HepG2 (cell line): ENCODE results near the gene EMP2. TPM values are rescaled to one million over a fixed set of nuclear protein-coding genes. Genes with fewer than 3 reads are reported as not detected.

ENCODE experiments used
- ETV6 ChIP-seq: sonication (generic); formaldehyde crosslinking; conservative IDR thresholded peaks from 2 replicates; pipeline ENCODE4 v1.4.0; 2020; ENCODE audit warnings: missing genetic modification reagents
- IKZF5 ChIP-seq: IDR thresholded peaks from 2 replicates; pipeline ENCODE4 v1.6.1; 2018; ENCODE audit warnings: missing genetic modification reagents, mild to moderate bottlenecking, missing compliant biosample characterization
- NAIF1 ChIP-seq: sonication (generic); formaldehyde crosslinking; IDR thresholded peaks from 2 replicates; pipeline ENCODE4 v1.5.0; 2020; ENCODE audit warnings: mild to moderate bottlenecking, missing genetic modification reagents, borderline replicate concordance
- NFAT5 ChIP-seq: sonication (generic); formaldehyde crosslinking; IDR thresholded peaks from 2 replicates; pipeline ENCODE4 v1.4.0; 2020; ENCODE audit warnings: missing genetic modification reagents
- RCOR2 ChIP-seq: IDR thresholded peaks from 2 replicates; pipeline ENCODE4 v1.6.1; 2016; ENCODE audit warnings: missing biosample characterization, missing genetic modification reagents
- SMARCC2 ChIP-seq: fragments of 450-650 bp; IDR thresholded peaks from 2 replicates; pipeline ENCODE4 v1.6.1; 2017; ENCODE audit warnings: antibody characterized with exemption, mild to moderate bottlenecking
- SMC3 ChIP-seq: IDR thresholded peaks from 2 replicates; pipeline ENCODE4 v1.6.1; 2011; ENCODE audit warnings: low read length, improper control_type of control experiment
- STAG1 ChIP-seq: sonication (generic); formaldehyde crosslinking; IDR thresholded peaks from 2 replicates; pipeline ENCODE4 v1.4.0; 2020; ENCODE audit warnings: missing genetic modification reagents
- THYN1 ChIP-seq: sonication (generic); formaldehyde crosslinking; IDR thresholded peaks from 2 replicates; pipeline ENCODE4 v1.8.1; 2023; ENCODE audit warnings: low read depth, mild to moderate bottlenecking, moderate library complexity, missing genetic modification reagents, borderline replicate concordance
- ZIK1 ChIP-seq: sonication (generic); formaldehyde crosslinking; IDR thresholded peaks from 2 replicates; pipeline ENCODE4 v1.5.0; 2020; ENCODE audit warnings: mild to moderate bottlenecking, low read depth, missing genetic modification reagents, borderline replicate concordance
- ZNF160 ChIP-seq: sonication (generic); formaldehyde crosslinking; IDR thresholded peaks from 2 replicates; pipeline ENCODE4 v1.8.0; 2022; ENCODE audit warnings: mild to moderate bottlenecking, inconsistent platforms, missing genetic modification reagents
- ZNF24 ChIP-seq: fragments of 450-650 bp; IDR thresholded peaks from 2 replicates; pipeline ENCODE4 v1.6.1; 2017; ENCODE audit warnings: antibody characterized with exemption, mild to moderate bottlenecking
- ZNF615 ChIP-seq: sonication (generic); formaldehyde crosslinking; IDR thresholded peaks from 2 replicates; pipeline ENCODE4 v1.5.0; 2020; ENCODE audit warnings: mild to moderate bottlenecking, missing genetic modification reagents, borderline replicate concordance
- ZNF629 ChIP-seq: sonication (generic); formaldehyde crosslinking; conservative IDR thresholded peaks from 2 replicates; pipeline ENCODE4 v1.5.0; 2020; ENCODE audit warnings: missing genetic modification reagents
- ZNF7 ChIP-seq: IDR thresholded peaks from 2 replicates; pipeline ENCODE4 v1.6.1; 2016; ENCODE audit warnings: missing biosample characterization, missing genetic modification reagents
- ZNF878 ChIP-seq: sonication (generic); formaldehyde crosslinking; IDR thresholded peaks from 2 replicates; pipeline ENCODE4 v1.8.1; 2023; ENCODE audit warnings: mild to moderate bottlenecking, missing genetic modification reagents, moderate library complexity
- polyA plus RNA-seq, 8 experiments: library from polyadenylated mRNA; depleted of rRNA in 3 of 8; stranded (reverse) in 7 of 8; unstranded in 1 of 8; fragments of >200 nt; fragmentation: Illumina TruSeq in 4 of 8; extraction: Trizol in 4 of 8; gene quantifications; 2 replicates each; pipeline versions ENCODE4 v1.2.1 to v1.2.3, GENCODE V29; 2011 to 2016; ENCODE audit warnings: low read depth in 4 of 8, missing spikeins in 1 of 8, mixed read lengths in 1 of 8; ENCODE audit not compliant: insufficient read depth in 1 of 8
- total RNA-seq, 5 experiments: library from RNA; depleted of rRNA; stranded (reverse); fragments of >200 nt; fragmentation: Illumina TruSeq; extraction: Trizol; gene quantifications; 2 replicates each; pipeline ENCODE4 v1.2.3, GENCODE V29; 2016; ENCODE audit warnings: low read depth in 1 of 5
- TF ChIP-seq, protein P1 (sequence below): sonication (generic); formaldehyde crosslinking; IDR thresholded peaks from 2 replicates; pipeline ENCODE4 v1.8.0; 2022; ENCODE audit warnings: mild to moderate bottlenecking, missing genetic modification reagents, moderate library complexity
- TF ChIP-seq, protein P2 (sequence below): sonication (generic); formaldehyde crosslinking; IDR thresholded peaks from 2 replicates; pipeline ENCODE4 v1.5.0; 2020; ENCODE audit warnings: missing genetic modification reagents
- TF ChIP-seq, protein P3 (sequence below): sonication (generic); formaldehyde crosslinking; IDR thresholded peaks from 2 replicates; pipeline ENCODE4 v1.8.0; 2022; ENCODE audit warnings: missing genetic modification reagents, mild to moderate bottlenecking, inconsistent platforms, borderline replicate concordance

EMP2 gene
- total and polyA plus RNA-seq, 2 of the 13 experiments (the other 11 are each of a cell fraction or from before 2014, with no cell fraction given) = 24.6 to 91.2 TPM

DNA sequence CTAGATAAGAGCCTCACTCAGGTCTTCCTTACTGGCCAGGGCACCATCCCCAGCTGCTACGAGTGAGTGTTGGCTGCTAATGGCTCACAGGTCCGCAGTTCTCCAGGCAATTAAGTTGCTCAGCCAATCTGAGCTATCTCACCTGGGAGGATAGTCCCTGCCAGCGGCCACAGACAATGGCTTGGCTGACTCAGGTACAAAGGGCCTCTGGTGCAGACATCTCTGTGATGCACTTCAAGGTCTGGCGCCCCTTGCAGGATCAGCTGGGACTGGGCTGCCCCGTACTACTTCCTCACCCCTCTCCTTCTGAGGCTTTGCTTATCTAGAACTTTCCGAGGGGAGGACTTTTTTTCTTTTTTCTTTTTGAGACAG is 49.2 kb upstream of the EMP2 start (continued):
- TF ChIP-seq NFAT5 (CRISPR knock-in tag) (no peak), ZNF629 (no peak), ZIK1 (CRISPR knock-in tag) (no peak), ZNF24 (no peak), ETV6 (CRISPR knock-in tag) (no peak), NAIF1 (CRISPR knock-in tag) (no peak), ZNF160 (CRISPR knock-in tag) (no peak), SMC3 (no peak), ZNF7 (CRISPR knock-in tag) (no peak), THYN1 (CRISPR knock-in tag) (no peak), STAG1 (CRISPR knock-in tag) (peak; percentile 52), ZNF878 (CRISPR knock-in tag) (no peak), ZNF615 (no peak), SMARCC2 (no peak), RCOR2 (no peak), IKZF5 (0 out of 2 replicates have a peak, but pooled peaks have one; percentile 28)
- TF ChIP-seq, protein P1, sequence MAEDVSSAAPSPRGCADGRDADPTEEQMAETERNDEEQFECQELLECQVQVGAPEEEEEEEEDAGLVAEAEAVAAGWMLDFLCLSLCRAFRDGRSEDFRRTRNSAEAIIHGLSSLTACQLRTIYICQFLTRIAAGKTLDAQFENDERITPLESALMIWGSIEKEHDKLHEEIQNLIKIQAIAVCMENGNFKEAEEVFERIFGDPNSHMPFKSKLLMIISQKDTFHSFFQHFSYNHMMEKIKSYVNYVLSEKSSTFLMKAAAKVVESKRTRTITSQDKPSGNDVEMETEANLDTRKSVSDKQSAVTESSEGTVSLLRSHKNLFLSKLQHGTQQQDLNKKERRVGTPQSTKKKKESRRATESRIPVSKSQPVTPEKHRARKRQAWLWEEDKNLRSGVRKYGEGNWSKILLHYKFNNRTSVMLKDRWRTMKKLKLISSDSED (CRISPR knock-in tag) = no peak
- TF ChIP-seq, protein P2, sequence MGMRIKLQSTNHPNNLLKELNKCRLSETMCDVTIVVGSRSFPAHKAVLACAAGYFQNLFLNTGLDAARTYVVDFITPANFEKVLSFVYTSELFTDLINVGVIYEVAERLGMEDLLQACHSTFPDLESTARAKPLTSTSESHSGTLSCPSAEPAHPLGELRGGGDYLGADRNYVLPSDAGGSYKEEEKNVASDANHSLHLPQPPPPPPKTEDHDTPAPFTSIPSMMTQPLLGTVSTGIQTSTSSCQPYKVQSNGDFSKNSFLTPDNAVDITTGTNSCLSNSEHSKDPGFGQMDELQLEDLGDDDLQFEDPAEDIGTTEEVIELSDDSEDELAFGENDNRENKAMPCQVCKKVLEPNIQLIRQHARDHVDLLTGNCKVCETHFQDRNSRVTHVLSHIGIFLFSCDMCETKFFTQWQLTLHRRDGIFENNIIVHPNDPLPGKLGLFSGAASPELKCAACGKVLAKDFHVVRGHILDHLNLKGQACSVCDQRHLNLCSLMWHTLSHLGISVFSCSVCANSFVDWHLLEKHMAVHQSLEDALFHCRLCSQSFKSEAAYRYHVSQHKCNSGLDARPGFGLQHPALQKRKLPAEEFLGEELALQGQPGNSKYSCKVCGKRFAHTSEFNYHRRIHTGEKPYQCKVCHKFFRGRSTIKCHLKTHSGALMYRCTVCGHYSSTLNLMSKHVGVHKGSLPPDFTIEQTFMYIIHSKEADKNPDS (CRISPR knock-in tag) = no peak
- TF ChIP-seq, protein P3, sequence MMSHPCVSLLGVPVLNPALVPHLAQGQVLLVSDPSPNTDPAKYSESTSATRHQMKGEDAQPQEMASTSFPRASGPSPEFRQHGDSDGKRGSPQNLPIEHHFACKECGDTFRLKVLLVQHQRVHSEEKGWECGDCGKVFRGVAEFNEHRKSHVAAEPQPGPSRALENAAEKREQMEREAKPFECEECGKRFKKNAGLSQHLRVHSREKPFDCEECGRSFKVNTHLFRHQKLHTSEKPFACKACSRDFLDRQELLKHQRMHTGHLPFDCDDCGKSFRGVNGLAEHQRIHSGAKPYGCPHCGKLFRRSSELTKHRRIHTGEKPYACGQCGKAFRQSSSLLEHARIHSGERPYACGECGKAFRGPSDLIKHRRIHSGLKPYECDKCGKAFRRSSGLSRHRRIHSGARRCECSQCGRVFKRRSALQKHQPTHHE (CRISPR knock-in tag) = no peak
